ENCODE data around the gene ARMH3.

ARMH3 gene

GRCh38 chr10:101974091-101974971 is 81.6 kb downstream of the ARMH3 start:
- DNase-seq, result no peak

- DNase-seq, result no peak
These were observed 83.2 kb downstream of the ARMH3 start for GRCh38 chr10:101972761-101973160.

GRCh38 chr10:101969412-101969922 is 86.5 kb downstream of the ARMH3 start:
- DNase-seq, result no peak

GRCh38 chr10:101968940-101969321 is 87.0 kb downstream of the ARMH3 start:
- DNase-seq, result no peak

- no peak for DNase-seq
These were observed 87.6 kb downstream of the ARMH3 start for GRCh38 chr10:101968286-101968939.

GRCh38 chr10:101967713-101968112 is 88.3 kb downstream of the ARMH3 start:
- DNase-seq, result no peak

GRCh38 chr10:101967119-101967518 is 88.9 kb downstream of the ARMH3 start:
- no peak for DNase-seq

GRCh38 chr10:101965075-101965765 is 90.8 kb downstream of the ARMH3 start:
- DNase-seq, result no peak

DNA sequence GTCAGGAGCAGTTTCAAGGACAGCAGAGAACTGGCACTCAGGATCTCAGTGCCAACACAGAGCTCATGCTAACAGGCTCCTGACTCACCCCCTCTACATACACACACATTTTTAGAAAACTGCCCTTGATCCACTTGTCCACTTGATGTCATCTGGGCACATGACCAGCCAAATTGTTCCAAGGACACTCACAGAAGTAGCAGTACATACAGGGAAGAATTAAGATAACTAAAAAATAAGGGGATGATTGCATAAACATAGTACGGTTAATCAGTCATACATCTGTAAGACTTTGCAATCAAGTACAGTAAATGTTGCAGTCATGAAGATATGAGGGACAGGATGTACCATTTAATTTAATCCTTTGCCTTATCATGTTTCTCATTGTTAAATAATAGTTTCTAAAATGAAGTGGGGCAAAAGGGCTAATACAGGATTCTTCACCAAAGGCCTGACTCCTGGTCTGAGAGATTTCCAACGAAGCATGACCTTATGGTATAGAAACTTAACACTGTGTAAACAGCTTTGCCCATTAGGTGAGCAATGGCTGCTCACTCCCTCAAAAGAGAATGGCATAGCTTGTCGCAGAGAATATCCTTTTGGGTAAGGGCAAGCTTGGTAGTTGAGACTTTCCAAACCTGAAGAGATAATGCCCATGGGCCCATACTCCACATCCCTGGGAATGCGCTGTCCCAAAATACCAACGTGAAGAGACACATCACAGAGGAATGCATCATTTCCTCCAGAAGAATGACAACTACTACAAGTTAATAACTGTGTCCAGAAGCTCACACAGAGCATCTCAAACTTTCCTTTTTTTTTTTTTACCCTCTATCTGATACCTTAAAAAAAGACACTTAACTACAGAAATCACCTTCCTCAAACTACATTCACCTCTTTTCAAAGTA is 94.1 kb downstream of the ARMH3 start:
- no peak for DNase-seq

GRCh38 chr10:101960879-101961395 is 95.0 kb downstream of the ARMH3 start:
- no peak for DNase-seq

DNA sequence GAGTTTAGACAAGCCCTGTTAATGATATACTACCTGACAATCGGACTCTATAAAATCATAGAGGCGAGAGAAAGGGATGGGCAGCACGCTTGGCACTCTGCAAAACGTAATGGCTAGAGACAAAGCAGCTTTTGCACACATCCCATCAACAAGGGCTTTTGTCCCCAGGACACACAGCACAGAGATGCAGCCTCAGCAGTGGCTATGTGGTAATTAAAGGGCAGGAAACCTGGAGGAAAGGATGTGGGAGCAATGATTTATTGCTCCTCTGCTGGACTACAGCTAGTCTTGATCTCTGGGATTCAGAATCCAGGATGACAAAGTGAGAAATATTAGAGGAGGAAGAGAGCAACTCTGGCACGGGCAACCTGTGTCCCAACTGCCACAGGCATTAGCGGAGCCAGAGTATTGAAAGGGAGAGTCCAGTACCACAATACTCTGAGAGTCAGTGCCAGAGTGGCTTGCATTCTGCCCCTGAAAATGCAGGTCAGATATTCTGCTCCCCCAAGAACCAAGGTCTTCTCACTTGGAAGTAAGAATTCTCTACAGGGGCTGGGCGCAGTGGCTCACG is 96.5 kb downstream of the ARMH3 start:
- DNase-seq, result no peak

- no peak for DNase-seq
These were observed 97.3 kb downstream of the ARMH3 start for GRCh38 chr10:101958691-101959090.

DNA sequence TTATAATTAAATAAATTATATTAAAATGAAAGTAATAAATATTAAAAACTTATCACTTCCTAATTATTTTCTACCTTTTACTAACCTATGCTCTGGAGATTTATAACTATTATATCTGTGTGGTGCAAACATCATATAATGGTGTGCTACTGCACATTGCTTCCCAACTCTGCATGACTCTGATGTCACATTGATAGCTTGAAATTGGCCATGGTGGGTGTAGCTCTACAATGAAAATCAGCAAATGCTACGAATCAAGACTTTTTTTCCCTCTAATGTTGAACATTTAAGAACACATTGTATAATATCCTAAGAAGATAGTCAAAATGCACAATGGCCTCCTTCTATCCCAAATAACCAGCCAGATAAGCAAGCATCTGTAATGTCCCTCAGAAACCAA is 99.1 kb downstream of the ARMH3 start:
- no peak for DNase-seq

DNA sequence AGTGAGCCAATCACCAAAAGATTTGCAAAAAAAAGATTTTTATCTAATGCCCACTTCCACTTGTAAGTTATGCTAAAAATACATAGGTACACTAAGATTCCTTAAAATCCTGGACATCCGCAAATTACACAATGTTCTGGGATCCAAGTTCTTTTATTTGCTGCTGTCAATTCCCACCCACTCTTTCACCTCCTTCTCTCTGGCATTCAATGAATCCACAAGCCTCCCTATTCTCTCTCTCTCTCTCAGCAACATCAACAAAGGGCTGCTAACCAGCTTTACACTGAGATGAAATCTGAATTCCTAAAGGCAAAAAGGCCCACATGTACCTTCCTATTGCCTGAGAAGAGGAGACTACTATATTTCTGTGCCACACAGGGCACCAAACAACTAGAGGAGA is 99.9 kb downstream of the ARMH3 start:
- no peak for DNase-seq

- DNase-seq, result no peak
These were observed 103.8 kb downstream of the ARMH3 start for GRCh38 chr10:101952191-101952590.

- DNase-seq, result no peak
These were observed 105.8 kb downstream of the ARMH3 start for GRCh38 chr10:101950213-101950612.

DNA sequence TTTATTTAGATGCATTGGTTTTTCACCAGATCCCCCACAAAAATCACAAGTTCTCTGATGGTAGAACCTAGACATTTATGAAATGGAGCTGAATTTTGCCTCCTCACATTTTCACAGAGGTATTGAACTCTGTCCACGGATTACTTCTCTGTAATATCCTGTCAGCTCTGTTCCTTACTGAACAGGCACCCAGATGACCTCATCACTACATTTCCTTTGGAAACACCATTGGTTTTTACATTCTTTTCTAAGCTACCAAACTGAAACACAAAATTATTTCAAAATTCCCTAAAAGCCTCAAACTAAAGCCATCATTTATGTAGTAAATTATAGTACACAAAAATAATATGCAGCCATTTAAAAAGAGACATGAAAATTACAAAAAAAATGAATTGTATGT is 114.1 kb downstream of the ARMH3 start:
- no peak for DNase-seq

GRCh38 chr10:101940916-101941315 is 115.1 kb downstream of the ARMH3 start:
- DNase-seq, result no peak

DNA sequence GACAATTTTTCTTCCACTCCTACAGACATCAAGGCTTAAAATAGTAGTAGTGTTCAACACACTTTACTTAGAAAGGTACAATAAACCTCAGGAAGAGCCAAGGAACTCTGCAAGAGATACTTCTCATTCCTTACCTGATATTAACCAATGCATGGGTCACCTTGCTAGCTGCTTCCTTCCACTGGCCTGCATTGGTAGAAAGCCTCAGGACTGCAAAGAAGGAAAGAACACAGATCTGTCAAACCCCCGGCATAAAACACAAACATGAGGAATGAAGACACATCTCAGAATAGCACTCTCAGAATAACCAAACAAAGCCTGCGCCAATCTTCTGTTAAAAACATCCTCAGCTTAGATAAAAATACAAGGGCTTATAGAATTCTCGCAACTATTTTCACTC is 116.2 kb downstream of the ARMH3 start:
- no peak for DNase-seq

GRCh38 chr10:101939008-101939648 is 116.8 kb downstream of the ARMH3 start:
- DNase-seq, result no peak

- no peak for DNase-seq
These were observed 117.5 kb downstream of the ARMH3 start for GRCh38 chr10:101938305-101939007.
